DND-41 (cell line): Measurements from ENCODE around the gene PTPN4.

Experiments used
- ATAC-seq: fragments of 200-7000 bp; cut with Tn5 transposase; 3 replicates; pipeline ENCODE4 v1.9.1; 2021; ENCODE audit warnings: low read depth; ENCODE audit not compliant: insufficient read depth
- DNase-seq: peaks from one replicate; pipeline ENCODE4 v3.0.0-alpha.2; 2020
- H2AFZ ChIP-seq: 2 replicates; pipeline ENCODE4 v1.6.0; 2012; ENCODE audit warnings: low read depth, low read length
- H3K27ac ChIP-seq: 2 replicates; pipeline ENCODE4 v1.5.1; 2012; ENCODE audit warnings: low read length, inconsistent platforms
- H3K27me3 ChIP-seq: fragments of 200-600 bp; sonication (generic); 2 replicates; pipeline ENCODE4 v1.6.0; 2012; ENCODE audit warnings: low read length, mild to moderate bottlenecking, inconsistent platforms; ENCODE audit not compliant: insufficient read depth, poor library complexity
- H3K36me3 ChIP-seq: 2 replicates; pipeline ENCODE4 v1.5.1; 2012; ENCODE audit warnings: low read length, inconsistent platforms; ENCODE audit not compliant: insufficient read depth
- H3K4me1 ChIP-seq: 2 replicates; pipeline ENCODE4 v1.5.1; 2012; ENCODE audit warnings: mild to moderate bottlenecking, low read length; ENCODE audit not compliant: insufficient read depth
- H3K4me2 ChIP-seq: 2 replicates; pipeline ENCODE4 v1.6.0; 2012; ENCODE audit warnings: mild to moderate bottlenecking, moderate library complexity, low read length, inconsistent platforms; ENCODE audit not compliant: insufficient read depth
- H3K4me3 ChIP-seq, 2 experiments: fragments of 200-600 bp in 1 of 2; shearing (Covaris generic) in 1 of 2; 2 replicates each; pipeline ENCODE4 v1.5.1; 2012 to 2016; ENCODE audit warnings: inconsistent platforms in 2 of 2, low read length in 2 of 2, mild to moderate bottlenecking in 2 of 2, low read depth in 1 of 2, moderate library complexity in 1 of 2
- H3K79me2 ChIP-seq: 2 replicates; pipeline ENCODE4 v1.6.0; 2012; ENCODE audit warnings: low read length, inconsistent platforms; ENCODE audit not compliant: insufficient read depth
- H3K9ac ChIP-seq: 2 replicates; pipeline ENCODE4 v1.6.0; 2012; ENCODE audit warnings: low read depth, mild to moderate bottlenecking, inconsistent platforms, low read length, moderate library complexity
- H3K9me3 ChIP-seq: 2 replicates; pipeline ENCODE4 v1.5.1; 2012; ENCODE audit warnings: low read length, moderate library complexity, mild to moderate bottlenecking, inconsistent platforms; ENCODE audit not compliant: insufficient read depth, severe bottlenecking
- H4K20me1 ChIP-seq: 2 replicates; pipeline ENCODE4 v1.6.0; 2012; ENCODE audit warnings: low read length; ENCODE audit not compliant: insufficient read depth
- CTCF ChIP-seq: IDR thresholded peaks from 2 replicates; pipeline ENCODE4 v1.5.1; 2012; ENCODE audit warnings: borderline replicate concordance, low read length, moderate library complexity, mild to moderate bottlenecking; ENCODE audit not compliant: poor library complexity, severe bottlenecking; ENCODE audit errors: extremely low read depth
- EZH2 ChIP-seq: IDR thresholded peaks from 3 replicates; pipeline ENCODE4 v1.6.1; 2012; ENCODE audit warnings: borderline replicate concordance, low read depth, mild to moderate bottlenecking, moderate library complexity, low read length, inconsistent platforms; ENCODE audit not compliant: severe bottlenecking

The PTPN4 gene

GRCh38 chr2:119746836-119747686, 12.7 kb upstream of the PTPN4 start:
- TF ChIP-seq CTCF: no peak
- no peak for TF ChIP-seq EZH2
- H3K4me2 ChIP-seq: no peak overlapping the region
- no peaks in the 10 kb centered on the region for H3K36me3 ChIP-seq
- ATAC-seq (no peak), DNase-seq (no peak)
- H3K4me1 ChIP-seq: no peaks in the 10 kb centered on the region
- H3K79me2 ChIP-seq: no peaks in the 10 kb centered on the region
- H3K4me3 ChIP-seq: no peak overlapping the region
- H3K9me3 ChIP-seq: no peaks in the 10 kb centered on the region
- no peak overlapping the region for H2AFZ ChIP-seq
- H3K27ac ChIP-seq: no peak overlapping the region
- no peaks in the 10 kb centered on the region for H4K20me1 ChIP-seq
- H3K9ac ChIP-seq: no peak overlapping the region
- peaks cover 33% of the 10 kb centered on the region for H3K27me3 ChIP-seq

- H3K9me3 ChIP-seq: no peaks in the 10 kb centered on the region
- TF ChIP-seq CTCF (no peak), EZH2 (no peak)
- no peak for ATAC-seq
- H3K36me3 ChIP-seq: no peaks in the 10 kb centered on the region
- no peak overlapping the region for H3K9ac ChIP-seq
- no peak for DNase-seq
- no peak overlapping the region for H3K4me2 ChIP-seq
- no peaks in the 10 kb centered on the region for H3K4me1 ChIP-seq
- peaks cover 33% of the 10 kb centered on the region for H3K27me3 ChIP-seq
- no peak overlapping the region for H3K27ac ChIP-seq
- H3K79me2 ChIP-seq: no peaks in the 10 kb centered on the region
- no peak overlapping the region for H2AFZ ChIP-seq
- H3K4me3 ChIP-seq: no peak overlapping the region
- H4K20me1 ChIP-seq: no peaks in the 10 kb centered on the region
These were observed 11.6 kb upstream of the PTPN4 start for GRCh38 chr2:119748135-119748534.

GRCh38 chr2:119749477-119750012, 10.2 kb upstream of the PTPN4 start:
- no peak overlapping the region for H3K4me2 ChIP-seq

More at GRCh38 chr2:119749477-119750012, 10.2 kb upstream of the PTPN4 start:
- TF ChIP-seq CTCF (no peak), EZH2 (no peak)
- H3K27me3 ChIP-seq: peaks cover 32% of the 10 kb centered on the region
- H3K27ac ChIP-seq: no peak overlapping the region
- H3K36me3 ChIP-seq: no peaks in the 10 kb centered on the region
- no peaks in the 10 kb centered on the region for H3K79me2 ChIP-seq
- no peak for ATAC-seq
- no peak overlapping the region for H3K9ac ChIP-seq
- no peak overlapping the region for H3K4me3 ChIP-seq
- no peaks in the 10 kb centered on the region for H4K20me1 ChIP-seq
- H3K4me1 ChIP-seq: no peaks in the 10 kb centered on the region
- no peak overlapping the region for H2AFZ ChIP-seq
- no peaks in the 10 kb centered on the region for H3K9me3 ChIP-seq
- no peak for DNase-seq
